ENCODE measurements around the gene ATP5PD. TPM values are rescaled to one million over a fixed set of nuclear protein-coding genes. Genes with fewer than 3 reads are reported as not detected.

ATP5PD gene
- total and polyA plus RNA-seq, 2 of the 13 experiments (the other 11 are each of a cell fraction or from before 2014, with no cell fraction given): 158 to 428 TPM

DNA sequence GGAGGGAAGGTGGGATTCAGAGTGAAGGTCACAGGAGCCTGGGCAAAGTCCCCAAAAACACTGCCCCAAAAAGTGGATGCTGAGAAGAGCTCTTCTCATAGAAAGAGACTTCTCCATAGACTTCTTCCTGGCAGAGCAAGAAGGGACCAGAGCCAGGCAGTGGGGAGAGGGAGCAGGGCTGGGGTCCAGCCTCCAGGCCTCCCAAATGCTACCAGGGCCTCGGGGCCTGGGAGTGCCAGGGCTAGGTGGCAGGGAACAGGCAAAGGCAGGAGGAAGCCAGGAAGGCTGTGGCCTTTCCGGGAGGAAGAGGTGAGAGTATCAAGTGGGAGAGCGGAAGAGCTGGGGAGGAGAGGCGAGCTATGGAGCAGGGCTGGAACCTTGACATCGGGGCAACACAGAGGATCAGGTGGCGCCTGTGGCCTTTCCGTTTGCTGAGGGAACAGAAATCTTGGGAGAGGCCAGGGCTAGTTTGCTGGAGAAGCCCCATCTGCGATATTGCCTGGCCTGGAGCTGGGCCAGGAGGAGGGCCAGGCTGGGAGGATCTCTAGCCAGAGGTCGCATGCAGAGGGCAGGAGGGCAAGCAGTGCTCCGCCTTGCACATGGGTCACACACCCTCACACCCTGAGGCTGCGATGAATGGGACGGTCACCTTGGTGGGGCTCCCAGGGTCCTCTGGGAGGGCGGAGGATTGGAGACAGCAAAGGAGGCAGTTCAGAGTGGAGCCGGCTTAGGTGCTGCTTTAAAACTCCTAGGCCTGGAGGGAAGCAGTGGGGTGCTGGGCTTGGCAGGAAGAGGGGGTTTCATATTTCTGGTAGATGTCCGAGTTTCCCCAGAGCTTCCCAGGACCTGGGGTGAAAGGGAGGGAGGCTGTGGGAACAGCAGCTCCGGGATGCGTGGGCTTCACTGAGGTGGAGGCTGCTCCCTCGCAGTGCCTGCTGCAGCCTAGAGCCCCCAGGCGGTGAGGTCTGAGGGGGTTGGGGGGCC, 44.4 kb upstream of the ATP5PD start:
- FAIRE-seq (peak; percentile 96), DNase-seq (ENCODE audit: low spot score) (peak; percentile 78), ATAC-seq (peak; percentile 26)
- Histone ChIP-seq H4K20me1 (ENCODE audit: insufficient read depth, low read length) (no peaks in the 10 kb centered on the region; the same call in 1 of the 2 replicates), H3K4me1 (ENCODE audit: insufficient read depth, low read length) (peaks cover 97% of the 10 kb centered on the region), H3K36me3 (replicated peaks in 1 of 2; ENCODE audit: control insufficient read depth in 1 of 2, insufficient read depth in 2 of 2, low read length in 2 of 2) (no peaks in the 10 kb centered on the region), H2AFZ (ENCODE audit: low read length) (no peak overlapping the region), H3K27ac (ENCODE audit: extremely low read length, insufficient read depth, low read length) (peak overlapping the region; percentile 31), H3K9ac (ENCODE audit: insufficient read depth, low read depth, low read length) (peak overlapping the region; percentile 19; the same call in 1 of the 2 replicates), H3K9me3 (ENCODE audit: low read length) (no peaks in the 10 kb centered on the region), H3K4me2 (ENCODE audit: low read depth, low read length) (peak overlapping the region; percentile 83), H3K27me3 (ENCODE audit: control insufficient read depth in 1 of 2, insufficient read depth in 2 of 2, low read length in 2 of 2) (peaks cover 0 to 29% of the 10 kb centered on the region in 2 experiments; a peak in 2 of 5 replicates), H3K79me2 (ENCODE audit: insufficient read depth, low read length) (no peaks in the 10 kb centered on the region), H3K4me3 (replicated peaks in 1 of 3; ENCODE audit: insufficient read depth in 1 of 3, low read depth in 2 of 3, low read length in 3 of 3) (peak overlapping the region; percentile 2 to 62 (median 28); a peak in 5 of 6 replicates)
- intact Hi-C loops (cut with micrococcal nuclease; ENCODE audit: unreplicated experiment) (no loop called here), in situ Hi-C loops (cut with HindIII; ENCODE audit: extremely low pct_ligation_motif_present, low pct_unique_long_range_greater_than_20kb) (no loop called here)
- CTCF ChIA-PET (ENCODE audit: low intra/inter-chr PET ratio, low total read pairs): interaction anchor here (0.8 to 0.9 kb wide), 2 partner anchors 15 to 130 kb away, joined by 3 to 4 read pairs; no protein-coding TSS in a partner anchor
- no TSS peak for BruUV-seq (replicated peaks)
- POLR2A ChIA-PET: interaction anchor here (0.7 to 3.4 kb wide), 16 partner anchors 10 to 108 kb away, joined by 3 to 19 read pairs (median 4); partner anchors contain the start of genes ARMC7 and MRPL58
- WGBS (ENCODE audit: low lambda C conversion rate): 2% methylated on average over 19 of the region's 19 CpGs
- TF ChIP-seq SNAPC2 (CRISPR knock-in tag; IDR thresholded peaks at IDR 0.05): no peak
- TF ChIP-seq, protein P1, sequence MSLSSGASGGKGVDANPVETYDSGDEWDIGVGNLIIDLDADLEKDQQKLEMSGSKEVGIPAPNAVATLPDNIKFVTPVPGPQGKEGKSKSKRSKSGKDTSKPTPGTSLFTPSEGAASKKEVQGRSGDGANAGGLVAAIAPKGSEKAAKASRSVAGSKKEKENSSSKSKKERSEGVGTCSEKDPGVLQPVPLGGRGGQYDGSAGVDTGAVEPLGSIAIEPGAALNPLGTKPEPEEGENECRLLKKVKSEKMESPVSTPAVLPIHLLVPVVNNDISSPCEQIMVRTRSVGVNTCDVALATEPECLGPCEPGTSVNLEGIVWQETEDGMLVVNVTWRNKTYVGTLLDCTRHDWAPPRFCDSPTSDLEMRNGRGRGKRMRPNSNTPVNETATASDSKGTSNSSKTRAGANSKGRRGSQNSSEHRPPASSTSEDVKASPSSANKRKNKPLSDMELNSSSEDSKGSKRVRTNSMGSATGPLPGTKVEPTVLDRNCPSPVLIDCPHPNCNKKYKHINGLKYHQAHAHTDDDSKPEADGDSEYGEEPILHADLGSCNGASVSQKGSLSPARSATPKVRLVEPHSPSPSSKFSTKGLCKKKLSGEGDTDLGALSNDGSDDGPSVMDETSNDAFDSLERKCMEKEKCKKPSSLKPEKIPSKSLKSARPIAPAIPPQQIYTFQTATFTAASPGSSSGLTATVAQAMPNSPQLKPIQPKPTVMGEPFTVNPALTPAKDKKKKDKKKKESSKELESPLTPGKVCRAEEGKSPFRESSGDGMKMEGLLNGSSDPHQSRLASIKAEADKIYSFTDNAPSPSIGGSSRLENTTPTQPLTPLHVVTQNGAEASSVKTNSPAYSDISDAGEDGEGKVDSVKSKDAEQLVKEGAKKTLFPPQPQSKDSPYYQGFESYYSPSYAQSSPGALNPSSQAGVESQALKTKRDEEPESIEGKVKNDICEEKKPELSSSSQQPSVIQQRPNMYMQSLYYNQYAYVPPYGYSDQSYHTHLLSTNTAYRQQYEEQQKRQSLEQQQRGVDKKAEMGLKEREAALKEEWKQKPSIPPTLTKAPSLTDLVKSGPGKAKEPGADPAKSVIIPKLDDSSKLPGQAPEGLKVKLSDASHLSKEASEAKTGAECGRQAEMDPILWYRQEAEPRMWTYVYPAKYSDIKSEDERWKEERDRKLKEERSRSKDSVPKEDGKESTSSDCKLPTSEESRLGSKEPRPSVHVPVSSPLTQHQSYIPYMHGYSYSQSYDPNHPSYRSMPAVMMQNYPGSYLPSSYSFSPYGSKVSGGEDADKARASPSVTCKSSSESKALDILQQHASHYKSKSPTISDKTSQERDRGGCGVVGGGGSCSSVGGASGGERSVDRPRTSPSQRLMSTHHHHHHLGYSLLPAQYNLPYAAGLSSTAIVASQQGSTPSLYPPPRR (CRISPR knock-in tag; IDR thresholded peaks at IDR 0.05; ENCODE audit: borderline replicate concordance): peak; percentile 90
- TF ChIP-seq, protein P2, sequence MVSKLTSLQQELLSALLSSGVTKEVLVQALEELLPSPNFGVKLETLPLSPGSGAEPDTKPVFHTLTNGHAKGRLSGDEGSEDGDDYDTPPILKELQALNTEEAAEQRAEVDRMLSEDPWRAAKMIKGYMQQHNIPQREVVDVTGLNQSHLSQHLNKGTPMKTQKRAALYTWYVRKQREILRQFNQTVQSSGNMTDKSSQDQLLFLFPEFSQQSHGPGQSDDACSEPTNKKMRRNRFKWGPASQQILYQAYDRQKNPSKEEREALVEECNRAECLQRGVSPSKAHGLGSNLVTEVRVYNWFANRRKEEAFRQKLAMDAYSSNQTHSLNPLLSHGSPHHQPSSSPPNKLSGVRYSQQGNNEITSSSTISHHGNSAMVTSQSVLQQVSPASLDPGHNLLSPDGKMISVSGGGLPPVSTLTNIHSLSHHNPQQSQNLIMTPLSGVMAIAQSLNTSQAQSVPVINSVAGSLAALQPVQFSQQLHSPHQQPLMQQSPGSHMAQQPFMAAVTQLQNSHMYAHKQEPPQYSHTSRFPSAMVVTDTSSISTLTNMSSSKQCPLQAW (CRISPR knock-in tag; IDR thresholded peaks at IDR 0.05): peak; percentile 66; the same call in 1 of the 2 replicates
- 0 out of 2 replicates have a peak, but pooled peaks have one; percentile 62 for TF ChIP-seq MXD4 (CRISPR knock-in tag; IDR thresholded peaks at IDR 0.05)
- TF ChIP-seq, protein P3, sequence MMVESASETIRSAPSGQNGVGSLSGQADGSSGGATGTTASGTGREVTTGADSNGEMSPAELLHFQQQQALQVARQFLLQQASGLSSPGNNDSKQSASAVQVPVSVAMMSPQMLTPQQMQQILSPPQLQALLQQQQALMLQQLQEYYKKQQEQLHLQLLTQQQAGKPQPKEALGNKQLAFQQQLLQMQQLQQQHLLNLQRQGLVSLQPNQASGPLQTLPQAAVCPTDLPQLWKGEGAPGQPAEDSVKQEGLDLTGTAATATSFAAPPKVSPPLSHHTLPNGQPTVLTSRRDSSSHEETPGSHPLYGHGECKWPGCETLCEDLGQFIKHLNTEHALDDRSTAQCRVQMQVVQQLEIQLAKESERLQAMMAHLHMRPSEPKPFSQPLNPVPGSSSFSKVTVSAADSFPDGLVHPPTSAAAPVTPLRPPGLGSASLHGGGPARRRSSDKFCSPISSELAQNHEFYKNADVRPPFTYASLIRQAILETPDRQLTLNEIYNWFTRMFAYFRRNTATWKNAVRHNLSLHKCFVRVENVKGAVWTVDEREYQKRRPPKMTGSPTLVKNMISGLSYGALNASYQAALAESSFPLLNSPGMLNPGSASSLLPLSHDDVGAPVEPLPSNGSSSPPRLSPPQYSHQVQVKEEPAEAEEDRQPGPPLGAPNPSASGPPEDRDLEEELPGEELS (CRISPR knock-in tag; IDR thresholded peaks at IDR 0.05): peak; percentile 85; the same call in 1 of the 2 replicates
- TF ChIP-seq, protein P4, sequence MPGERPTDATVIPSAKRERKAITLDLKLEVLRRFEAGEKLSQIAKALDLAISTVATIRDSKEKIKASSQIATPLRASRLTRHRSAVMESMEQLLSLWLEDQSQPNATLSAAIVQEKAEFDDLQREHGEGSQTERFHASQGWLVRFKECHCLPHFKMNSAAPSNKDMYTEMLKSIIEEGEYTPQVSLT (CRISPR knock-in tag; IDR thresholded peaks at IDR 0.05; ENCODE audit: borderline replicate concordance, low read depth): no peak
- no peak for TF ChIP-seq PHF5A (CRISPR knock-in tag; IDR thresholded peaks at IDR 0.05; ENCODE audit: low read depth, unreplicated experiment)
- TF ChIP-seq, protein P5, sequence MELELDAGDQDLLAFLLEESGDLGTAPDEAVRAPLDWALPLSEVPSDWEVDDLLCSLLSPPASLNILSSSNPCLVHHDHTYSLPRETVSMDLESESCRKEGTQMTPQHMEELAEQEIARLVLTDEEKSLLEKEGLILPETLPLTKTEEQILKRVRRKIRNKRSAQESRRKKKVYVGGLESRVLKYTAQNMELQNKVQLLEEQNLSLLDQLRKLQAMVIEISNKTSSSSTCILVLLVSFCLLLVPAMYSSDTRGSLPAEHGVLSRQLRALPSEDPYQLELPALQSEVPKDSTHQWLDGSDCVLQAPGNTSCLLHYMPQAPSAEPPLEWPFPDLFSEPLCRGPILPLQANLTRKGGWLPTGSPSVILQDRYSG (CRISPR knock-in tag; IDR thresholded peaks at IDR 0.05): 0 out of 2 replicates have a peak, but pooled peaks have one; percentile 21
- peak; percentile 74 for TF ChIP-seq HIVEP1 (CRISPR knock-in tag; IDR thresholded peaks at IDR 0.05)
- no peak for TF ChIP-seq NFRKB (IDR thresholded peaks at IDR 0.05)
- peak; percentile 97 for TF ChIP-seq ZNF263 (CRISPR knock-in tag; IDR thresholded peaks at IDR 0.05)
